HEK293 (cell line): ENCODE results near the gene KLRC4.
"Not testable (repeated sequence)": the region's sequence is repeated elsewhere in the genome, so short reads cannot be mapped to it uniquely, and the experiment has no call there.

ENCODE experiments used
- BCL11A ChIP-seq: fragments of 450-650 bp; formaldehyde crosslinking; IDR thresholded peaks from 2 replicates; pipeline ENCODE4 v1.5.1; 2016; ENCODE audit warnings: low read depth, missing biosample characterization, missing genetic modification characterization
- ZBTB8A ChIP-seq: fragments of 450-650 bp; formaldehyde crosslinking; IDR thresholded peaks from 2 replicates; pipeline ENCODE4 v1.5.1; 2016; ENCODE audit warnings: missing biosample characterization, missing genetic modification characterization
- ZFP37 ChIP-seq: fragments of 450-650 bp; formaldehyde crosslinking; IDR thresholded peaks from 2 replicates; pipeline ENCODE4 v1.5.1; 2016; ENCODE audit warnings: missing biosample characterization, missing genetic modification characterization
- ZNF157 ChIP-seq: fragments of 450-650 bp; formaldehyde crosslinking; IDR thresholded peaks from 2 replicates; pipeline ENCODE4 v1.5.1; 2016; ENCODE audit warnings: missing biosample characterization, missing genetic modification characterization
- ZNF24 ChIP-seq: fragments of 450-650 bp; formaldehyde crosslinking; IDR thresholded peaks from 2 replicates; pipeline ENCODE4 v1.5.1; 2016; ENCODE audit warnings: missing biosample characterization, missing genetic modification characterization
- ZNF274 ChIP-seq, 2 experiments: fragments of 200-500 bp in 1 of 2; fragments of 450-650 bp in 1 of 2; sonication (Bioruptor generic) in 1 of 2; formaldehyde crosslinking in 1 of 2; IDR thresholded peaks; 2 replicates each; pipeline versions ENCODE4 v1.5.1 to v1.6.1; 2014 to 2016; ENCODE audit warnings: borderline replicate concordance in 1 of 2, inconsistent platforms in 1 of 2, low read length in 1 of 2, missing biosample characterization in 1 of 2, missing genetic modification characterization in 1 of 2
- ZNF311 ChIP-seq: fragments of 450-650 bp; formaldehyde crosslinking; IDR thresholded peaks from 2 replicates; pipeline ENCODE4 v1.5.1; 2017; ENCODE audit warnings: missing biosample characterization, missing genetic modification characterization, borderline replicate concordance
- ZNF416 ChIP-seq: fragments of 450-650 bp; formaldehyde crosslinking; IDR thresholded peaks from 2 replicates; pipeline ENCODE4 v1.5.1; 2016; ENCODE audit warnings: missing biosample characterization, missing genetic modification characterization
- ZNF837 ChIP-seq: fragments of 450-650 bp; formaldehyde crosslinking; IDR thresholded peaks from 2 replicates; pipeline ENCODE4 v1.5.1; 2016; ENCODE audit warnings: missing biosample characterization, missing genetic modification characterization
- ZXDB ChIP-seq: fragments of 450-650 bp; formaldehyde crosslinking; IDR thresholded peaks from 2 replicates; pipeline ENCODE4 v1.5.1; 2016; ENCODE audit warnings: missing biosample characterization, missing genetic modification characterization
- TF ChIP-seq, protein P1 (sequence below): fragments of 450-650 bp; formaldehyde crosslinking; IDR thresholded peaks from 2 replicates; pipeline ENCODE4 v1.5.1; 2016; ENCODE audit warnings: missing biosample characterization, missing genetic modification characterization
- TF ChIP-seq, protein P2 (sequence below): fragments of 450-650 bp; formaldehyde crosslinking; IDR thresholded peaks from 2 replicates; pipeline ENCODE4 v1.5.1; 2016; ENCODE audit warnings: missing biosample characterization, missing genetic modification characterization
- TF ChIP-seq, protein P3 (sequence below): fragments of 450-650 bp; formaldehyde crosslinking; IDR thresholded peaks from 2 replicates; pipeline ENCODE4 v1.5.1; 2017; ENCODE audit warnings: missing biosample characterization, missing genetic modification characterization

DNA sequence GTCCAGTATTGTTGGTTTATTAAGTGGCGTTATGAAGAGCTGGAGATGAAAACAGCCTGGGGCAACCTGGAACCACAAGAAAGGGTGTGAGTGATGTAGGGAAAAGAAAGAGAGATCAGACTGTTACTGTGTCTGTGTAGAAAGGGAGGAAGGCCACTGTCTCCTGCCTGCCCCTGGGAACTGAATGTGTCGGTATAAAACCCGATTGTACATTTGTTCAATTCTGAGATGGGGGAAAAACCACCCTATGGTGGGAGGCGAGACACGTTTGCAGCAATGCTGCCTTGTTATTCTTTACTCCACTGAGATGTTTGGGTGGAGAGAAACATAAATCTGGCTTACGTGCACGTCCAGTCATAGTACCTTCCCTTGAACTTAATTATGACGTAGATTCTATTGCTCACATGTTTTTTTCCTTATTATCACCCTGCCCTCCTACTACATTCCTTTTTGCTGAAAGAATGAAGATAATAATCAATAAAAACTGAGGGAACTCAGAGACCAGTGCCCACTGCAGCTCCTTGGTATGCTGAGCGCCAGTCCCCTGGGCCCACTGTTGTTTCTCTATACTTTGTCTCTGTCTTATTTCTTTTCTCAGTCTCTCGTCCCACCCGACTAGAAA is 14.9 kb downstream of the KLRC4 start:
- TF ChIP-seq ZNF416; ZNF311 (tag by site-specific recombination); ZNF24 (tag by site-specific recombination); ZFP37 (tag by site-specific recombination); BCL11A (tag by site-specific recombination); ZNF274 (IDR thresholded peaks at IDR 0.05; ENCODE audit: low read length); ZNF274 (tag by site-specific recombination; IDR thresholded peaks at IDR 0.05; ENCODE audit: borderline replicate concordance); ZNF837 (tag by site-specific recombination); ZNF157; ZBTB8A (tag by site-specific recombination): not testable (repeated sequence)
- TF ChIP-seq, protein P1, sequence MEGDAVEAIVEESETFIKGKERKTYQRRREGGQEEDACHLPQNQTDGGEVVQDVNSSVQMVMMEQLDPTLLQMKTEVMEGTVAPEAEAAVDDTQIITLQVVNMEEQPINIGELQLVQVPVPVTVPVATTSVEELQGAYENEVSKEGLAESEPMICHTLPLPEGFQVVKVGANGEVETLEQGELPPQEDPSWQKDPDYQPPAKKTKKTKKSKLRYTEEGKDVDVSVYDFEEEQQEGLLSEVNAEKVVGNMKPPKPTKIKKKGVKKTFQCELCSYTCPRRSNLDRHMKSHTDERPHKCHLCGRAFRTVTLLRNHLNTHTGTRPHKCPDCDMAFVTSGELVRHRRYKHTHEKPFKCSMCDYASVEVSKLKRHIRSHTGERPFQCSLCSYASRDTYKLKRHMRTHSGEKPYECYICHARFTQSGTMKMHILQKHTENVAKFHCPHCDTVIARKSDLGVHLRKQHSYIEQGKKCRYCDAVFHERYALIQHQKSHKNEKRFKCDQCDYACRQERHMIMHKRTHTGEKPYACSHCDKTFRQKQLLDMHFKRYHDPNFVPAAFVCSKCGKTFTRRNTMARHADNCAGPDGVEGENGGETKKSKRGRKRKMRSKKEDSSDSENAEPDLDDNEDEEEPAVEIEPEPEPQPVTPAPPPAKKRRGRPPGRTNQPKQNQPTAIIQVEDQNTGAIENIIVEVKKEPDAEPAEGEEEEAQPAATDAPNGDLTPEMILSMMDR (tag by site-specific recombination), result not testable (repeated sequence)
- TF ChIP-seq, protein P2, sequence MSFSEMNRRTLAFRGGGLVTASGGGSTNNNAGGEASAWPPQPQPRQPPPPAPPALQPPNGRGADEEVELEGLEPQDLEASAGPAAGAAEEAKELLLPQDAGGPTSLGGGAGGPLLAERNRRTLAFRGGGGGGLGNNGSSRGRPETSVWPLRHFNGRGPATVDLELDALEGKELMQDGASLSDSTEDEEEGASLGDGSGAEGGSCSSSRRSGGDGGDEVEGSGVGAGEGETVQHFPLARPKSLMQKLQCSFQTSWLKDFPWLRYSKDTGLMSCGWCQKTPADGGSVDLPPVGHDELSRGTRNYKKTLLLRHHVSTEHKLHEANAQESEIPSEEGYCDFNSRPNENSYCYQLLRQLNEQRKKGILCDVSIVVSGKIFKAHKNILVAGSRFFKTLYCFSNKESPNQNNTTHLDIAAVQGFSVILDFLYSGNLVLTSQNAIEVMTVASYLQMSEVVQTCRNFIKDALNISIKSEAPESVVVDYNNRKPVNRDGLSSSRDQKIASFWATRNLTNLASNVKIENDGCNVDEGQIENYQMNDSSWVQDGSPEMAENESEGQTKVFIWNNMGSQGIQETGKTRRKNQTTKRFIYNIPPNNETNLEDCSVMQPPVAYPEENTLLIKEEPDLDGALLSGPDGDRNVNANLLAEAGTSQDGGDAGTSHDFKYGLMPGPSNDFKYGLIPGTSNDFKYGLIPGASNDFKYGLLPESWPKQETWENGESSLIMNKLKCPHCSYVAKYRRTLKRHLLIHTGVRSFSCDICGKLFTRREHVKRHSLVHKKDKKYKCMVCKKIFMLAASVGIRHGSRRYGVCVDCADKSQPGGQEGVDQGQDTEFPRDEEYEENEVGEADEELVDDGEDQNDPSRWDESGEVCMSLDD (tag by site-specific recombination), result not testable (repeated sequence)
- TF ChIP-seq, protein P3, sequence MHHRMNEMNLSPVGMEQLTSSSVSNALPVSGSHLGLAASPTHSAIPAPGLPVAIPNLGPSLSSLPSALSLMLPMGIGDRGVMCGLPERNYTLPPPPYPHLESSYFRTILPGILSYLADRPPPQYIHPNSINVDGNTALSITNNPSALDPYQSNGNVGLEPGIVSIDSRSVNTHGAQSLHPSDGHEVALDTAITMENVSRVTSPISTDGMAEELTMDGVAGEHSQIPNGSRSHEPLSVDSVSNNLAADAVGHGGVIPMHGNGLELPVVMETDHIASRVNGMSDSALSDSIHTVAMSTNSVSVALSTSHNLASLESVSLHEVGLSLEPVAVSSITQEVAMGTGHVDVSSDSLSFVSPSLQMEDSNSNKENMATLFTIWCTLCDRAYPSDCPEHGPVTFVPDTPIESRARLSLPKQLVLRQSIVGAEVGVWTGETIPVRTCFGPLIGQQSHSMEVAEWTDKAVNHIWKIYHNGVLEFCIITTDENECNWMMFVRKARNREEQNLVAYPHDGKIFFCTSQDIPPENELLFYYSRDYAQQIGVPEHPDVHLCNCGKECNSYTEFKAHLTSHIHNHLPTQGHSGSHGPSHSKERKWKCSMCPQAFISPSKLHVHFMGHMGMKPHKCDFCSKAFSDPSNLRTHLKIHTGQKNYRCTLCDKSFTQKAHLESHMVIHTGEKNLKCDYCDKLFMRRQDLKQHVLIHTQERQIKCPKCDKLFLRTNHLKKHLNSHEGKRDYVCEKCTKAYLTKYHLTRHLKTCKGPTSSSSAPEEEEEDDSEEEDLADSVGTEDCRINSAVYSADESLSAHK (tag by site-specific recombination), result not testable (repeated sequence)
- peak; percentile 26; the same call in 1 of the 2 replicates for TF ChIP-seq ZXDB (tag by site-specific recombination)
